GM19193 (cell line): ENCODE results near the gene CDHR5.

Experiments
- POLR2A ChIP-seq: IDR thresholded peaks from 4 replicates; pipeline ENCODE4 v1.6.1; 2011; ENCODE audit not compliant: insufficient read depth, insufficient read length; ENCODE audit errors: extremely low read depth

CDHR5 gene

DNA sequence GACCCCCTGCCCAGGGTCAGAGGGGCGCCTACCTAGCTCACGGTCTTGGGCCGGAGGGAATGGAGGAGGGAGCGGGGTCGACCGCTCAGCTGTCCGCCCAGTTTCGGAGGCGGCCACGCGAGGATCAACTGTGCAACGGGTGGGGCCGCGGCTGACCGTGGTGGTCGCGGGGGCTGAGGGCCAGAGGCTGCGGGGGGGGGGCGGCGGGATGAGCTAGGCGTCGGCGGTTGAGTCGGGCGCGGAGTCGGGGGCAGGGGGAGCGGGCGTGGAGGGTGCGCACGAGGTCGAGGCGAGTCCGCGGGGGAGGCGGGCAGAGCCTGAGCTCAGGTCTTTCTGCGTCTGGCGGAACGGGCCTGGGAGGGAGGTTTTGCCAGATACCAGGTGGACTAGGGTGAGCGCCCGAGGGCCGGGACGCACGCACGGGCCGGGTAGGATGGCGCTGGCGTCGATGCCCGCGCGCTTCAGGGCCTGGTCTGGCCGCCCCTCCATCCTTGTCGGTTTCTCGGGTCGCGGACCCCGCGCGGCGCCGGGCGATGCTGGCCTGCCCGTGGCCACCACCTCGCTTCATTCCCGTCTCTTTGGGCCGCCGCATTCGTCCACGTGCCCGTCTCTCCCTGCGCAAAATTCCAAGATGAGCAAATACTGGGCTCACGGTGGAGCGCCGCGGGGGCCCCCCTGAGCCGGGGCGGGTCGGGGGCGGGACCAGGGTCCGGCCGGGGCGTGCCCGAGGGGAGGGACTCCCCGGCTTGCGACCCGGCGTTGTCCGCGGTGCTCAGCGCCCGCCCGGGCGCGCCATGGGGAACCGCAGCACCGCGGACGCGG is 12.0 kb upstream of the CDHR5 start, which contains the start of gene DRD4:
Gene DRD4 (plus strand): TSS at position 759 of the 822 bp plus-strand sequence. CDS start 36 bp downstream, at position 795.
- TF ChIP-seq POLR2A = no peak

DNA sequence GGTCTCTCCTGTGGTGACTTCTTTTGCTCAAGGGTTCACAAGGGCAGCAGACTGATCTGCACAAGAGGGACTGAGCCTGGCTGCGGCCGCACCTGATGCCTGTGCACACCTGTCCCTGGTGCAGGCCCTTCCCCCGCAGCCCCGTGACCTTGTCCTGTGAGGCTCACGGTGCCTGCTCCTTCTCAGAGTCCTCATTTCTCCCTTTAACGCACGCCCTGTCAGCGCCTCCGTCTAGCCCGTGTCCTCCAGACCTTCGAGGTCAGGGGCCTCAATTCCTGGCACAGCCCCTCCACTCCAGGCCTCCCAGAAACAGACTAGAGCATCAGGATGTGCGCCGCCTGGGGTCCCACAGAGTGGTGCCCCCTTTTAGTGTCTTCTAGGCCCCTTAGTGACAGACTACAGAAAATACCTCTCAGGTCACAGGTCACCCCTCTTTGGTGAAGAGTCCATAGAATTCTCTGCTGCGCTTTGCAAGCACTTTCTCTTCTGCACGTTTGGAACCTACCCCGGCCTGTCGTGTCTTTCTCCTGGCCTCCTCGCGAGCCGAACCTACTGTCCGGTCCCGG is 11.3 kb upstream of the CDHR5 start:
- TF ChIP-seq POLR2A = no peak

DNA sequence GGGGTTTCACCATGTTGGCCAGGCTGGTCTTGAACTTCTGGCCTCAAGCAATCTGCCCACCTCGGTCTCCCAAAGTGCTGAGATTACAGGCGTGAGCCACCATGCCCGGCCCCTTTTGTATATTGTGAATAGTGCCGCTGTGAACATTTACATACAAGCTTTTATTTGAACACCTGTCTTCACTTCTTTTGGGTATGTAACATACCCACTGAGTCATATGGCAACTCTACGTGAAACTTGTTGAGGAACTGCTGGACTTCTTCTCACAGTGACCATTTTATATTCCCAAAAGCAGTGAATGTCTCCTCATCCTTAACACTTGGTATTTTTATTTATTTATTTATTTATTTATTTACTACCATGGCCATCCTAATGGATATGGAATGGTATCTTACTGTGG is 6.1 kb upstream of the CDHR5 start:
- TF ChIP-seq POLR2A = no peak

DNA sequence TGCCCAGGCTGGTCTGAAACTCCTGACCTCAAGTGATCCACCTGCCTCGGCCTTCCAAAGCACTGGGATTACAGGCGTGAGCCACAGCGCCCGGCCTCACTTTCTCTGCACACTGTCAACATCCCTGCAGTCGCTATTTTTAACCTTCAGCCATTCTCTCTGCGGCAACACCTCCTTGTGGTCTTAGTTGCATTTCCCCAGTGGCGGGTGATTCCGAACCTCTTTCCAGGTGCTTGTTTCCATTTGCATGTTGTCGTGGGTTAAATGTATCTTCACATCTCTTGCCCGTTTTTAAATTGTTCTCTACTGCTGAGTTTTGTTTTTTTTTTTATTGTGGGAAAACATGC is 4.5 kb upstream of the CDHR5 start:
- no peak for TF ChIP-seq POLR2A

DNA sequence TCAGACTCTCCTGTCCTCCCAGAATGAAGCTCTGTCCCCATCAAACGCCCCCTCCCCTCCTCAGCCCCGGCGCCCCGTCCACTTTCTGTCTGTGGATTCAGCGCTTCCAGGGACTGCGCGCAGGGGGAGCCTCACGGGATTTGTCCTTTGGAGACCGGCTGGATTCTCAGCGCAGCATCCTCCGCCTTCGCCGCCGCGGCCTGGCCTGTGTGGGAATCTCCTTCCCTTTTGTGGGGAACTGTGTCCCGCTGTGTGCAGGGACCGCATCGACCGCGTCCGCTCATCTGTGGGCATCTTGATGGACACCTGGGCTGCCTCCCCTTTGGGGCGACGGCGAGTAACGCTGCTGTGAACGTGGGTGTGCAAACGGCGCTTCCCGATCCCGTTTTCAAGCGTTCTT is 3.3 kb upstream of the CDHR5 start:
- no peak for TF ChIP-seq POLR2A

DNA sequence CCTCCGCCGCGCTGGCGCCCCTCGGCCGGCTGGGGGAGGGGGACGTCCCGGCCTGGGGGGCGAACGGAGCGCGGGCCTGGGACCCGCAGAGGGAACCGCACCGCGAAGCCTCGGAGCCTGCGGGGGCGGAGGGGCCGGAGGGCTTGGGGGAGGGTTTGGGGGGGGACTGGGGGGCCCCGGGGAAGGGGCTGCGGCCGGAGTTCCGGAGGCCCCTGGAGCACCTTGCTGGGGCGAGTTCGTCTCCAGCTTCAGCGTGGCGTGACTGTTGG is 2.5 kb upstream of the CDHR5 start:
- TF ChIP-seq POLR2A = no peak

DNA sequence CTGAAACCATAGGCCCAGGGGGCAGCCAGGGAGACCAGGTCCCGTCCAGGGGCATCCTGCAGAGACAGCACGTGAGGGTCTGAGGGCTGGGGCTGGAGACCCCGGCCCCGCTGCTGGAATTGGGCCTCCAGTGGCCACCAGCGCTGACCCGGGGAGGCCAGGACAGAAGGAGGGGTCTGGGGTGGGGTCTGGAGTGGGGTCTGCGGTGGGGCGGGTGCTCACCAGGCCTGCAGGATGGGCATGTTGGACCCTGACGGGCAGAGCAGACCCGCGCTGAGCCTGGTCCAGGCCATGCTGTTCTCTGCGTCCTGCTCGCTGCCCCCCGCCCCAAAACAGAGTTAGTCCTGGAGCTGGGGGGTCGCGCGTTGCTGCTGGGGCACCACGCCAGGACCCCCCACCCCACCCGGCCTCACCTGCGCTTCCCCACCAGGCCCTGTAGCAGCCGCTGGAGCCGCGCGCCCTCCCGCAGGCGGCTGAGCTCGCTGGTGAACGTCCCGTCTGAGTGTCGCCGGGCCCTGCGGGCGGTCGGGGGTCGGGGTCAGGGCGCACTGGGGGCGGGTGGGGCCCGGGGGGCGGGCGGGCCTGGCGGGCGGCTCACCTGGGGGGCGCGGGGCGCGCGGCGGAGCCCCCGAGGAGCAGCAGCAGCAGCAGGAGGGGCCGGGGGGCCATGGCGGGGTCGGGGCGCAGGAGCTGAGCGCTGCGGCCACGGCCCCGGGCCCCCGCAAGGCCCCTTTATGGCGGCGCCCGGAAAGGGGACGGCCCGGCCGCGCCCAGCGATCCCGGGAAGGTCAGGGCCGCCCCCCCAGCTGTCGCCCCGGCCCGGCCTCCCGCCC is 1.9 kb upstream of the CDHR5 start, which contains the start of gene SCT:
Gene SCT (minus strand): TSS at position 707 of the 833 bp plus-strand sequence. CDS start 38 bp downstream, at position 669.
- TF ChIP-seq POLR2A = no peak

DNA sequence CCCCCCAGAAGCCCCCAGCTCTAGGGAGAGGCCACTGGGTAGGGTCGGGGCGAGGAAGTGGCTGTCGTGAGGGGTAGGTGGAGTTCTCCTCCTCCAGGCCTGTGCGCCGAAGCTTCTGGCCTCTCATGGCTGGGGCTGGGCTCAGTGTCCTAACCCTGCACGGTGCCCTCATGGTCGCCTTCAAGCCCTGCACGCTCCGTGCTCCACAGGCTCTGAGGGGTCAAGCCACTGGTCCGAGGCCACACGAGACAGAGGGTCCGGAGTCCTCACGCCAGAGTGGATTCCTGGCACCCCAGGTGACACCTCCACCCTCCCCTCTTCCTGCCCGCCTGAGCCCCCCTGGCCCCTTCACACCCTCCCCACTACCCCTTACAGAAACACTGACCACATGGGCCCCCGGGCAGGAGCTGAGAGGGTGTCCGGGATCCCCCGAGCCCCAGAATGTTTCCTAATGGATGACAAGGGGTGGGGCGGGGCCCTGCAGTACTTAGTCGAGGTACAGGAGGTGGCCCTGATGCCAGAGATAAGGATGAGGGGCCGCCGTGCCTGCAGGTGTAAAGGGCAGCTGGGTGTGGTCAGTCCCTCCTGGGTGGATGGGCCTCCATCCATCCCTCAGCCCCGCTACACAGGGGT is 997 bp upstream of the CDHR5 start:
- TF ChIP-seq POLR2A = no peak

DNA sequence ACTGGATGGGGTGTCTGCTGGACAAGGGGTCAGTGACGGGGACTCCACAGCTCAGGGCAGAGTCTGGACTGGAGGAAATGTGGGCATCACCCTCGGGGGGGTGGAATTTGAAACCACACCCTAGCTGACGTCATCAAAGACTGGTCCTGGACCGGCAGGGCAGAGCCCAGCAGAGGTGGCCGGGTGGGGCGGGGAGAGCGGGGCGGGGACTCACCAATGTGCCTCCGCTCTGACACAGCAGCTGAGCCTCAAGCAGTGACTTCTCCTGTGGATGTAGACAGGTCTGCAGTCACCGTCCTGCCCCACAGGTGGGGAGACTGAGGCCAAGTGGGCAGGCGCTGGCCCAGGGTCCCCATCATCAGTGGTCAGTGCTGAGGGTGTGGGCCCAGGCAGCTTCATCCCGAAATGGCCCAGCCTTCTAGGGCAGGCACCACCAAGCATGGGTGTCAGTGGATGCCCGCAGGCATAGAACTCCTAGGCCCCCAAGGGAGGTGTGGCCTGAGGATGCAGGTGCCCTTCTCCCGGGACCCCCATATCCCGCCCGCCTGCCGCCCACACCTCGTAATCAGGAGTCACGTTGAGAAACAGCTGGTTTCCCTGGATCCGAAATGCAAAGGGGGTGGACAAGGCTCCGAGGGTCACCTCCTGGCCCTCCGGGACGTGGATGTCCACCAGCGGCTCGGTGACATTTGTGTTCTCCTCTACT is 603 bp downstream of the CDHR5 start:
- TF ChIP-seq POLR2A = no peak

DNA sequence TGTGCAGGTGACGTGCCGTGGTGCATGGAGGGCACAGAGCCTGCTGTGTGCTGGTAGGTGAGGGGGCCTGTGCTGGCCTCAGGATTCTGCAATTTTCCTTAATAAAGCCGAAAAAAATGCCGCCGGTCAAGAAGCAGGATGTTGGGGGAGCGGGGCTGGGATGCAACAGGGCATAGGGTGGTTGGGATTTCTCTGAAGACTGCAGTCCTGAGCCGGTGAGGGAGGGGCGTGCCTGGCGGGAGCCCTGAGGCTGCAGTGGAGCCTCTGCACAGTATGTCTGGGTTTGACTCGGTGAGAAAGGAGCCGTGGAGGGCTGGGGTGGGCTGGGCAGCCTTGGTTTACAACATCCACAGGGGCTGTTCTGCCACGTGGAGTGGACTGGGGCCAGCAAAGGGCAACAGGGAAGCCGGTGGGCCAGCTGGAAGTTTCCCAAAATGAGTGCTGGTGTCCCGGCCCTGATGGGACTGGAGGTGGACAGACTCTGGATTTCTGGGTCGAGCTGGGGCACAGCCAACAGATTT is 1.3 kb downstream of the CDHR5 start:
- no peak for TF ChIP-seq POLR2A

DNA sequence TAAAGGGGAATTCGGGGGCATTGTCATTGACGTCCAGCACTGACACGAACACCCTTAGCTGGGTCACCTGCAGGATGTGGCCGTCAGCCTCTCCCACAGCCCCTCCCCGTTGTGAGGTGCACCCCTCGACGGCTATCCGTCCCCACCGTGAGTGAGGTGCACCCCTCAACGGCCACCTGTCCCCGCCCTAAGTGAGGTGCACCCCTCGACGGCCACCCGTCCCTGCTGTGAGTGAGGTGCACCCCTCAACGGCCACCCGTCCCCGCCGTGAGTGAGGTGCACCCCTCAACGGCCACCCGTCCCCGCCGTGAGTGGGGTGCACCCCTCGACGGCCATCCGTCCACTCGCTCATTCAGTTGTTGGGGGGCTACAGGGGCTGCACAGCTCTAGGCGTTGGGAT is 2.9 kb downstream of the CDHR5 start:
- TF ChIP-seq POLR2A = no peak

DNA sequence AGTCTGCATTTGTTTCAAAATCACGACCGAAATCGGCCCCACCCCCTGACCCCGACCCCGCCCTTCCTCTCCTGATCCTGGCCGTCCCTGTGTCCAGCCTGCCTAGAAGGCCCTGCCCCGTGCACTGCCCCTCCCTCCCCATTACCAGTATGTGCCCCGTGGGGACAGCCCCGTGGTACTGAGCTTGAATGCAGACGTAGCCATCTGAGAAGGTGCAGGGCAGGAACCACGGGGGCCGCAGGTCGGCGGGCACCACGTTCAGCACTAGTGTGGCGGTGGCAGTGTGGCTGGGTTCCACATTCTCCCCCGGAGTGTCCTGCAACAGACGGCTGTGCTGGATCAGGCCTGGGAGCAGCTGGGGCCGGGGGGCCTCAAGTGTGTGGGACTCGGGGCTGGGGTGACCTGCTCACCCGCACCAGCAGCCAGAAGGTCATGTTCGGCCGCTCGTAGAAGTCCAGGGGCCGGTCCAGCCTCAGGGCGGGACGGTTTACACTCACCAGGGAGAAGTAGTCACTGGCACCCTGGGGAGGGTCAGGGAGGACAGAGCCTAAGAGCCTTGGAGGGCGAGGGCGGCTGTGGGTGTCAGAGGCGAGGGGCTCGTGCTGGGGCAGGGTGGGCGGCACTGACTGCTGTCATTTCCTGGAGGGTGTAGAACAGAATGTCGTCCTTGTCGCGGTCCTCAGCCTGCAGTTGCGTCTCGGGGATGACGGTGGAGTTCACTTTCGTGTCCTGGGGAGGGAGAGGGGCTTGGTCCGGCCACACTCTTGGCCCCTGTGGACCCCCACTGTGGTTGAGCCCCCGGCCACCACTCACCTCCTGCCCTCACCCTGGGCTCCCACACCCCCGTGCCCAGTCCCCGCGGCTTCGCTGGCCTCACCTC is 3.6 kb downstream of the CDHR5 start:
- TF ChIP-seq POLR2A = no peak

DNA sequence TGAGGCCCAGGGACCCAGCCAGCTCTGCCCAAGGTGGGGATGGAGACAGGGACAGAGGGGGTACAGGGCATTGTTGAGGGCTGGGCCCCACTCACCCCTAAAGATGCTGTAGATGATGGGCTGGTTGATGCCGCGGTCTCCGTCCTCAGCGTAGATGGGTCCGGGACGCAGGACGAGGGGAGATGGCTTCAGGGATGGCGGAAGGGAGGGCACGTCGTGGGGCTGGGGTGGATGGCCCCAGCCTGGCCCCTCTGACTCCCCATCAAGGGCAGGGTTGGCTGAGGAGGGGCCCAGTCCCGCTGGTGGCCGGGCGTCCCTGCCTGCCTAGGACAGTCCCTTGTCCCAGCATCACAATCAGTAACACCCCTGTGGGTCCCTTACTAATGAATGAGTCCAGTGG is 4.6 kb downstream of the CDHR5 start:
- TF ChIP-seq POLR2A = no peak
